Effector CD4-positive, alpha-beta T cell (primary cell): ENCODE measurements around the gene ABCB6. TPM values are rescaled to one million over a fixed set of nuclear protein-coding genes. Genes with fewer than 3 reads are reported as not detected.
"Not testable (repeated sequence)": the region's sequence is repeated elsewhere in the genome, so short reads cannot be mapped to it uniquely, and the experiment has no call there.

ENCODE experiments used
- DNase-seq: peaks from one replicate; pipeline ENCODE4 v3.0.0-alpha.2; 2020
- total RNA-seq: gene quantifications from one replicate; lab custom pipeline; 2026; lab: John Stamatoyannopoulos, UW

The ABCB6 gene
- total RNA-seq, result not detected

GRCh38 chr2:219218732-219219701 is at the start of gene ABCB6:
TSS of gene ABCB6 (minus strand) at chr2:219218958. CDS start at chr2:219218673, 285 bp downstream.
- peak; percentile 89 for DNase-seq

DNA sequence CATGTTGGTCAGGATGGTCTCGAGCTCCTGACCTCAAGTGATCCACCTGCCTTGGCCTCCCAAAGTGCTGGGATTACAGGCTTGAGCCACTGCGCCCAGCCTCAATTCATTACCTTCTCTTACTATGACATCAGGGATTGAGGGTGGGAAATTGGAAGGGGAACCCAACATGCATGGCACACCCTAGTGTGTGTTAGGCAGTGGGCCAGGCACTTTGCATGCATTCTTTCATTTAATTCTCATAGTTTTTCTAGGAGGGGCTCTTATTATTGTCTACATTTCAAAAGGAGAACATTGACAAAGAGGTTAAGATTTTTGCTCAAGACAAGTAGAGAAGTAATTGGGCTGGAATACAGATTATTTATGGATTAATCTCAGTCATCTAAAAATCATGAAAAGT is 49.5 kb upstream of the ABCB6 start:
- no peak for DNase-seq

DNA sequence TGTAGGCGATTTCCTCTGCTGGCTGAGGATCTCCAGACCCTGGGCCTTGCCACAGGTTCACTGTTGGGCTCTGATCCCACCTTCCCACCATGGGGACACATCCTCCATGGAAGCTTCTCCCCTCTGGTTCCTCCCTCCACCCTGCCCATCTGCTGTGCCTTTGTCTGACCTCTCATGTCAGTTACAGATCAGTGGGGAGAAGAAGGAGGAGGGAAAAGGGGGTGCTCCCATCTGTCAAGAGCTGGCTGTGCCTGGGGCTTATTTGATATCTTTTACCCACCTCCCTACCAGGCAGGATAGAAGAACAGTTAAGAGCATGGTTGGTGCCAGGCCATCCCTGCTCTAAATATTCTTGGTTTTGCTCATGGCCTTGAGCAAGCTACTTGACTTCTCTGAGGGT is 48.1 kb upstream of the ABCB6 start:
- no peak for DNase-seq

DNA sequence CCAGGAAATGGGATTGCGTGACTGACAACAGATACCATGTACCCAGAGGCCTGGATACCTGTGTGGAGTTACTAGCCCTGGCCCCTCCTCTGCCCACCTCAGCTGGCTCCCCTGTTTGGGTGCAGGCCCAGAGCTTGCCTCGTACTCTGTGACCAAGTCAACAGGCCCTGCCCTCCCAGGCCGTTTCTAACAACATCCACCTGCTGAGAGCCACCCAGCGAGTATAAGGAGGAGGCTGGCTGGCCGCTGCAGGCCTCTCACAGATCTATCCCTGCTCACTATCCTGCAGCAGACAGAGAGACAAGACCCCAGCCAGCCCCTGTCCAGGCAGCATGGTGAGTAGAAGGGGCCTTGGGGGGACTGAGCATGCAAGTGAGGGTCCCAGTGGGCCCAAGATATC is 47.5 kb upstream of the ABCB6 start:
- DNase-seq, result no peak

DNA sequence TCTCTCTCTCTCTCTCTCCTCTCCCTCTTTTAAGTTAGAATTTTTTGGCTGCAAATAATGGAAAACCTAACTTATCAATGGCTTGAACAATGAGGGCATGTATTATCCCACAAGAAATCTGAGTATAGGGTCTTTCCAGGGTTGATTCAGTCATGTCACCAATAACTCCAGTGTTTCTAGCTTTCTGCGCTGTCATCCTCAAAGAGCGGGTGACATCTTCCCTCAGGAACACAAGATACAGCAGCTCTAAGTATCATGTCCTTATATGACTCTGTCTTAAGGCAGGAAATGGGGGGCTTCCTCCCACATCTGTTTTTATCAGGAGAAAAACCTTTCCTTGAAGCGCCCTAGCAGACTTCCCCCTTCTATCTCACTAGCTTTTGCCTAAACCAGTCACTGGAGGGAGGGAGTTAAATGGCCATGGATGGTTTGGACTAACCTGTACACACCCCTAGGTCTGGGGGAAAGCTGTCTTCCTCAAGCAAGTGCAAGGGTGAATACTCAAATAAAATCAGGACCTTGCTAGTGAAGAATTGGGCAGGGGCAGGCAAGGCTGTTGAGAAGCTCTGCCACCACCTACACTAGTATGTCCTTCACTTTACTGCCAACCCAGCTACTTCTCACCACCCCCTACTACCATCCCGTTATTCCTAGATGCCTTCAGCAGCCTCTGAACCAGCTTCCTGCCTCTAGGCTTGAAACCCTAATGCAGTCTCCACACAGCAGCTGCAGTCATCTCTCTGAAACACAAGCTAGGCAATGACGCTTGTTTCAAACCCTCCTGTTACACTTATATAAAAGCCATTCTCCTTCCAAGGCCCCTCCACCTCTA is 42.5 kb upstream of the ABCB6 start:
- DNase-seq, result no peak

DNA sequence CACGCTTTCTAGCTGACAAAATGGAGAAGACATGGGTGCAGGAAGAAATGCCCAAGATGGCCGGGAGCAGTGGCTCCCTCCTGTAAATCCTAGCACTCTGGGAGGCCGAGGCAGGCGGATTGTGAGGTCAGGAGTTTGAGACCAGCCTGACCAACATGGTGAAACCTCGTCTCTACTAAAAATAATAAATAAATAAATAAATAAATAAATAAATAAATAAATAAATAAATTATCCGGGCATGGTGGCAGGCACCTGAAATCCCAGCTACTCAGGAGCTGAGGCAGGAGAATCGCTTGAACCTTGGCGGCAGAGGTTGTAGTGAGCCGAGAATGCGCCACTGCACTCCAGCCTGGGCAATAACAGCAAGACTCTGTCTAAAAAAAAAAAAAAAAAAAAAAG is 40.2 kb upstream of the ABCB6 start:
- DNase-seq, result not testable (repeated sequence)

- DNase-seq, result peak; percentile 34
These were observed 35.9 kb upstream of the ABCB6 start for GRCh38 chr2:219254590-219255201.

- peak; percentile 92 for DNase-seq
These were observed 35.2 kb upstream of the ABCB6 start, which contains the start of gene TUBA4A for GRCh38 chr2:219253753-219254589. TSS of gene TUBA4A (minus strand) at chr2:219253918. CDS start at chr2:219253858, 60 bp downstream.

GRCh38 chr2:219252900-219253752 is 34.4 kb upstream of the ABCB6 start, which contains the start of gene TUBA4B:
TSS of gene TUBA4B (plus strand) at chr2:219253243. CDS start at chr2:219253408, 165 bp downstream.
- peak; percentile 29 for DNase-seq

DNA sequence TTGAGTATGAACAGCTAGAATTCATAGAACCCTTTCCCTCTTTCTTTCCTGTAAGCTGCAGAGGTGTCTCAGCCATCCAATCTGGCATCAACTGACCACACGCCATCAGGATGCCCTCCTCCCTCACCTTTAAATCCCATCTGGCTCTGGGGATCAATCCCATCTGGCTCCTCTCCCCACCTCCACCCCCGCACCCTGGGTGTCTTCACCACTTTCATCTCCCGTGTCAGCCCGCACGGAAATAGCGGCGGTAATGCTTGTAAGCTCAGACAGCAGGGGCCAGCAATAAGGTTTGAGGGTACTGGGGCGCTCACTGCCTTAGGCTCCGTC is 33.8 kb upstream of the ABCB6 start:
- no peak for DNase-seq

DNA sequence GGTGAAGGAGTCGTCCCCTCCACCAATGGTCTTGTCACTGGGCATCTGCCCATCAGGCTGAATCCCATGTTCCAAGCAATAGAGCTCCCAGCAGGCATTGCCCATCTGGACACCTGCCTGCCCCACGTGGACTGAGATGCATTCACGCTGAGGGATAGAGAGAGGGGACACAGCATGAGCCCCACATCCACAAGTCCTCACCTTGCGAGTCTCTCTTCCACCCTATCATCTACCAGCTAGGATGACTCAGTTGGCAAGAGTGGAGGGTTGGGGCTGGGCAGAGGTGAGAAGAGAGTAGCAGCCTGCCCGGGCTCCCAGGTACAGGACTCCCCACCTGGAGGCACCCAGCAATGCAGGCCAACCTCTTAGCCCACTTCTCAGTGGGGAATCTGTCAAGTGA is 33.3 kb upstream of the ABCB6 start:
- DNase-seq, result peak; percentile 19

DNA sequence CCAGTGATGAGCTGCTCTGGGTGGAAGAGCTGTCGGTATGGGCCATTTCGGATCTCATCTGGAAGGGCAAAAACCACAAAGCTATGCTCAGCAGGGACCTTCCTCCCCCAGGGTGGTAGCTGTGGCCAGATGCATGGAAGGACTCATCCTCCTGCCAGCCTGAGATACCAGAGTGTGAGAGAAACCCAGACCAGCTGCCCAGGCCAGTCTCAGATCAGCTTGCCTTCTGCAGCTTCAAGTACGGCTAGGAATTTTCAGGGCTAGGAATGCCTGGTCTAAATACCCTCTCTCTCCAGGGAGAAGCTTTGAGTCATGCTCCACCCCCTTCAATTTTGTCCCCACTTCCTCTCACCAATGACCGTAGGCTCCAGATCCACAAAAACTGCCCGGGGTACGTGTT is 32.9 kb upstream of the ABCB6 start:
- no peak for DNase-seq

- DNase-seq, result no peak
These were observed 31.5 kb upstream of the ABCB6 start for GRCh38 chr2:219250049-219250781.

DNA sequence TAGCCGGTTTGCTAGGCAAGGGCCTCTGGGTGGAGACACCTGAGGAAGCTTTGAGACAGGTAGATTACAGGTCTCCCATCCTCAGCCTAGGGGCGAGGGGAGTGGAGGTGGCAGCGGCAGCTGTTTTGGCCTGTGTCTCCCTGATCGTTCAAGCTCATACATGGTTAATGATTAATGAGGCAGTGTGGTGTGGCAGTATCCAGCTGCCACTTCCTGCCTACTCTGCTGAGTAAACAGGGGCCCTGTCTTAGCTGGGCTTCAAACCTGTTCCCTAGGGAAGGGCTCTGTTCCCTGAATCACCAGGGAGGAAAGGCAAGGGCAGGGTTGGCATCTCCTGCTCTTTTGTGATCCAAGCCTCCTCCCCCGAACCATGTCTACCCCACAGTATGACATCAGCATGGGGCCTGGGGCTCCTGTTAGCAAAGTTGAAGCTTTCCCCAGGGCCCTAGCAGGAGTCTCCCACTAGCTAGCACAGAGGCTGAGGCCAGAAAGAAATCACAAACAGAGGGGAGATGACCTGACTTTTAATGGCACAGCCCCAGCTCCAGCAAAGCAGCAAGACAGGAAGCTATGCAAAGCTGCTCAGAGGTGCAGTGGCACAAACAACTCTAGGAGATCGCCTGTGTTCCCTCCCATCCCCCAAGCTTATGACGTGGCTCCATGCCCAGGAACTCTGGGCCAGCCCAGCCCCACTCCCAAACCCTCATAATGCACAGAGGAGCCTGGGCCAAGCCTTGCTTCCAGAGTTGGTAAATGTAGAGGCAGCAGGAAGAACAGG is 30.6 kb upstream of the ABCB6 start:
- DNase-seq, result peak; percentile 20

DNA sequence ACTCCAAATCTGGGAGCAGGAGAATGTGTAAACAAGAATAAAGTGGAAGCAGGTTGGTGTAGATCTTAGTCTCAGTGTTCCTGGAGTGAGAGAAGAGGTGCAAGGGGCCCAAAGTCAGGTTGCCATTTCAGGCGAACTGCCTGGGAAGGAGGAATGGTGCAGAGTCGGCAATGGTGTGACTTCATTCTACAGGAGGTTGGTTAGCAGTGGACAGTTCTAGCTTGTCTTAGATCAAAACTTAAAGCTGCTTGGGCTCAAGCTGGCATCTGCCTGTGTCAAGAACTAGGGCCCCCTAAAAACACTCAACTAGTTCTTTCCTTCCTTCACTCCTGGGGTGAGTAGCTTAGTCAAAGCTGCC is 30.1 kb upstream of the ABCB6 start:
- no peak for DNase-seq

DNA sequence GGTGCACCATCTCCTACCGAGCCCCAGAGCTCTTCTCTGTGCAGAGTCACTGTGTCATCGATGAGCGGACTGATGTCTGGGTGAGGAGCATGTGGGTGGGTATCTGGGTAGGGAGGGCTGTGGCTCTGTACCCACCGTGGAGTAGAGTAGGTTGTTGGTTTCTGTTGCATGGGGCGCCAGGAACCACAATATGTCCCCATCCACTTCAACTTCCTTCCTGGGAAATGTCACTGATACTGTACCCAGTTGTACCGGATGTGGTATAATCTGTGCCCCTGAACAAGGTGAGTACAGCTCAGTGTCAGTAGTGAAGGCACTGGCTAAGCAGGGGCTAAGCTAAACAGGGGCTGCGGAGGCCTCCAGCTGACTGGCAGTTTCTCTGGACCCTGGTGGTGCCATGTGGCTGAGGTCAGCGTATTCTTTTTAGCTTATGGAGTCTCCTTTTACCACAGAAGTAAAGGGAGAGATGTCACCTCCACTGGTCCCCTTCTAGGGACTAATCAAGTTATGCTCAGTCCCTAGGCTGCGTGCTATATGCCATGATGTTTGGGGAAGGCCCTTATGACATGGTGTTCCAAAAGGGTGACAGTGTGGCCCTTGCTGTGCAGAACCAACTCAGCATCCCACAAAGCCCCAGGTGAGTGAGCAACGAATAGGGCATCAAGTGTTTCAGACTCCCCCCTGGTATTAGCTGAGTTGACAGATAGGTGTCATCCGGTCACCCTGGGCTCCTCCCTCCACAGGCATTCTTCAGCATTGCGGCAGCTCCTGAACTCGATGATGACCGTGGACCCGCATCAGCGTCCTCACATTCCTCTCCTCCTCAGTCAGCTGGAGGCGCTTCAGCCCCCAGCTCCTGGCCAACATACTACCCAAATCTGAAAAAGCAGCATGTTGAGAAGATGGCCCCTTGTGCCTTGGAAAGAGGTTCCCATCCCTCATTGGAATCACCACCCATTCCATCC is 29.2 kb upstream of the ABCB6 start:
- peak; percentile 51 for DNase-seq

GRCh38 chr2:219246559-219246958 is 27.8 kb upstream of the ABCB6 start:
- no peak for DNase-seq

DNA sequence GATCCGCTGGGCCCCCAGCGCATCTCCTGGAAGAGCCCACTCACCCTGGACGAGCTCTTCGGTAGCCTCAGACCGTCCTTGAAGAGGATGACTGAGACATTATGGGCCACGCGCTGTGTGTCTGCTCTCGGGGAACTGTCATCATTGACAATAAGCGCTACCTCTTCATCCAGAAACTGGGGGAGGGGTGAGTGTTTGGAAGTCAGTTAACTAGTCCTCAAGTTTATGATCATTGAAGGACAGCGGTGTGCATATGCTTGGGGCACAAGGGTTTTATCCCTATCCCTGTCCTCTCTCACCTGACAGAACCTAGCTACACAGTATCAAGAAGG is 27.1 kb upstream of the ABCB6 start:
- no peak for DNase-seq
